GM21528 (cell line): ENCODE data around the gene ZNF575.
A peak's percentile ranks its signal among the peaks of the same experiment; 100 is the strongest.
"Not testable (repeated sequence)": the region's sequence is repeated elsewhere in the genome, so short reads cannot be mapped to it uniquely, and the experiment has no call there.

Source experiments
- ATAC-seq: cut with Tn5 transposase; IDR thresholded peaks from one replicate; pipeline ENCODE4 v1.9.1; 2021; ENCODE audit warnings: mild to moderate bottlenecking, moderate library complexity; ENCODE audit not compliant: unreplicated experiment, low FRiP score

Gene ZNF575

GRCh38 chr19:43540381-43540780 lies 7.4 kb downstream of the ZNF575 start:
- no peak for ATAC-seq

- no peak for ATAC-seq
Observed at GRCh38 chr19:43541920-43542650, 9.1 kb downstream of the ZNF575 start.

- ATAC-seq, result no peak
Observed at GRCh38 chr19:43544077-43544476, 11.1 kb downstream of the ZNF575 start.

GRCh38 chr19:43545276-43545675 lies 12.3 kb downstream of the ZNF575 start:
- no peak for ATAC-seq

GRCh38 chr19:43545981-43546380 lies 13.0 kb downstream of the ZNF575 start:
- ATAC-seq, result no peak

- no peak for ATAC-seq
Observed at GRCh38 chr19:43546581-43546980, 13.6 kb downstream of the ZNF575 start.

GRCh38 chr19:43547926-43548325 lies 14.9 kb downstream of the ZNF575 start:
- not testable (repeated sequence) for ATAC-seq

- no peak for ATAC-seq
Observed at GRCh38 chr19:43548706-43549105, 15.7 kb downstream of the ZNF575 start.

GRCh38 chr19:43551399-43552197 lies 18.6 kb downstream of the ZNF575 start:
- no peak for ATAC-seq

- no peak for ATAC-seq
Observed at GRCh38 chr19:43552198-43552450, 19.1 kb downstream of the ZNF575 start.

GRCh38 chr19:43552616-43553015 lies 19.6 kb downstream of the ZNF575 start:
- ATAC-seq, result no peak

- no peak for ATAC-seq
Observed at GRCh38 chr19:43553656-43554055, 20.7 kb downstream of the ZNF575 start.

GRCh38 chr19:43554317-43554895 lies 21.4 kb downstream of the ZNF575 start:
- no peak for ATAC-seq

GRCh38 chr19:43555185-43555770 lies 22.3 kb downstream of the ZNF575 start:
- no peak for ATAC-seq

- no peak for ATAC-seq
Observed at GRCh38 chr19:43560687-43561086, 27.7 kb downstream of the ZNF575 start.

- ATAC-seq, result no peak
Observed at GRCh38 chr19:43561139-43561970, 28.4 kb downstream of the ZNF575 start.

- no peak for ATAC-seq
Observed at GRCh38 chr19:43562226-43562697, 29.3 kb downstream of the ZNF575 start.

- peak; percentile 70 for ATAC-seq
Observed at GRCh38 chr19:43562698-43563241, 29.8 kb downstream of the ZNF575 start.

GRCh38 chr19:43563816-43564457 lies 30.9 kb downstream of the ZNF575 start:
- no peak for ATAC-seq

- ATAC-seq, result no peak
Observed at GRCh38 chr19:43564800-43565199, 31.8 kb downstream of the ZNF575 start.
